ENCODE results near the gene STK26. TPM values are rescaled to one million over a fixed set of nuclear protein-coding genes. Genes with fewer than 3 reads are reported as not detected.
"Not testable (repeated sequence)": the region's sequence is repeated elsewhere in the genome, so short reads cannot be mapped to it uniquely, and the experiment has no call there.

The STK26 gene
- total and polyA plus RNA-seq, 7 donors, result 10.2 to 18.7 (median 11.5) TPM

- 14 to 35% methylated on average over 5 of the region's 5 CpGs for WGBS, 2 donors
- H3K36me3 ChIP-seq, result no peaks in the 10 kb centered on the region
- no peak overlapping the region for H3K27ac ChIP-seq
- H3K9me3 ChIP-seq, result no peaks in the 10 kb centered on the region
- no peak overlapping the region for H3K4me3 ChIP-seq
- H3K27me3 ChIP-seq, result no peaks in the 10 kb centered on the region
- intact Hi-C loops (cut with DNase I), result no loop called here
- no peak for TF ChIP-seq POLR2A (IDR thresholded peaks at IDR 0.05)
- no peak for TF ChIP-seq EP300 (IDR thresholded peaks at IDR 0.05)
- no peak for TF ChIP-seq POLR2AphosphoS5 (IDR thresholded peaks at IDR 0.05)
- no peak for TF ChIP-seq CTCF (IDR thresholded peaks at IDR 0.05)
- DNase-seq, result no peak
- no peaks in the 10 kb centered on the region for H3K4me1 ChIP-seq
Observed at GRCh38 chrX:131987252-131987651, 35.9 kb upstream of the STK26 start.

DNA sequence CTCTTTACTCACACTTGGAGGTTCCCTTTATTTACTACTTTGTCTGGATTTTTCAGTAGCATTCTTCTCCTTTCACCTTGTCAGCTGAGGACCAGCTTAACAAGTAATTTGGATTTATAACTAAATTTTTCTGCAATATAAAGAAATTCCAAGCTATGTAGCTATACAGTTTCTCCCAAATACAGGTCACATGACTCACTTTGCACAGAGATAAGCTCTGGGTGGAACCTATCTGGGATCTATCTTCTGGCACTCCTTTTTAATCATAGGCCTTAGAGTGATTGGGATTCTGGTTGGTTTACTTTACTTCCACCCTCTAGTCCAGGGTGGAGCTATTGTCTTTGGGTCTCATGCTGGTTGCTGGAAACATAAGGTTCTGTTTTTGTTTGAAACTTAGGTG lies 34.9 kb upstream of the STK26 start:
- Histone ChIP-seq H3K27ac (no peak overlapping the region), H3K27me3 (no peaks in the 10 kb centered on the region), H3K36me3 (no peaks in the 10 kb centered on the region), H3K4me1 (no peaks in the 10 kb centered on the region), H3K4me3 (no peak overlapping the region), H3K9me3 (no peaks in the 10 kb centered on the region)
- DNase-seq, result no peak
- intact Hi-C loops (cut with DNase I), result no loop called here
- no peak for TF ChIP-seq POLR2A (IDR thresholded peaks at IDR 0.05)

DNA sequence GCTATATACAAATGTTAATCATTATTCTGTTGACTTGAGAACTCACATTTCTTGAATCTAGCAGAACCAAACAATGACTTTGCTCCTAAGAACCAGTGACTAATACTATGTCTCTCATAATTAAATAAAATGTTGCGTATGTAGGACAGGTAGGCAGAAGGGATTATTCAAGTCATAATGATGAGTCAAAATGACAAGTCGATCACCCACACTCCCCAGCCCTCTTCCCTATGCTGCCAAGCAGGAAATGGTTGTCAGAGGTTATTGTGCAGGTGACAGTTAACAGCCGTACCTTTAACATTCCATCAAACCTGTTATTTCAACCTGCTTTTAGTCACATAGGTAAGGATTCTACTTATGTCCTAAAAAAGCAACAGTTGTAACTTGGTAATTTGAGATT lies 22.0 kb upstream of the STK26 start:
- intact Hi-C loops (cut with DNase I), result no loop called here
- no peak overlapping the region for H3K27ac ChIP-seq
- no peaks in the 10 kb centered on the region for H3K4me1 ChIP-seq
- H3K36me3 ChIP-seq, result no peaks in the 10 kb centered on the region
- no peak for DNase-seq
- no peaks in the 10 kb centered on the region for H3K27me3 ChIP-seq
- no peaks in the 10 kb centered on the region for H3K9me3 ChIP-seq
- 19 to 52% methylated on average over 3 of the region's 3 CpGs for WGBS, 2 donors
- no peak for TF ChIP-seq CTCF (IDR thresholded peaks at IDR 0.05)
- no peak for TF ChIP-seq POLR2A (IDR thresholded peaks at IDR 0.05)
- no peak for TF ChIP-seq EP300 (IDR thresholded peaks at IDR 0.05)
- H3K4me3 ChIP-seq, result no peak overlapping the region

DNA sequence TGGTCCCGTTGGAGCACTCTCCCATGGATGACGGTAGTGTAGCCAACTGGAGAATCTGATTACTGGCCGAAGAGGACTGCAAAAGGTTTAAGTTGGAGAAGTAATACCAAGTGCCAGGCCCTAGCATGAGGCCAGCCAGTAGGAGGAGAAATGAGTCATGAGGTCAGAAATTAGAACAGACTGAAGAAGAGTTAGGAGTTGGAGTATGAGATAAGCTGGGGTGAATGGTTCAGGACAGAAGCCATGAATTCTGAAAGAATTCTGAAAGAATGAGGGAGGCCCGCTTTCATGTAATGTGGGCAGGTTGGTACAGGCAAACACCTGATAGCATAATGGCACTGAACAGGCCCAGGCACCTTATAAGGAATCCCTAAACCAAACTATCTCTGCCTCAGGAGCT lies 18.4 kb upstream of the STK26 start:
- intact Hi-C loops (cut with DNase I), result no loop called here
- TF ChIP-seq CTCF (IDR thresholded peaks at IDR 0.05) (no peak), POLR2AphosphoS5 (IDR thresholded peaks at IDR 0.05) (no peak), EP300 (IDR thresholded peaks at IDR 0.05) (no peak), POLR2A (IDR thresholded peaks at IDR 0.05) (no peak)

GRCh38 chrX:132009350-132009749 lies 13.8 kb upstream of the STK26 start:
- no peak overlapping the region for H3K27ac ChIP-seq
- DNase-seq, result no peak
- intact Hi-C loops (cut with DNase I), result no loop called here
- H3K4me3 ChIP-seq, result no peak overlapping the region
- H3K36me3 ChIP-seq, result no peaks in the 10 kb centered on the region
- peaks cover 0 to 3% (median 0%) of the 10 kb centered on the region in 3 donors for H3K27me3 ChIP-seq
- no peaks in the 10 kb centered on the region for H3K4me1 ChIP-seq
- H3K9me3 ChIP-seq, result no peaks in the 10 kb centered on the region
- TF ChIP-seq CTCF (IDR thresholded peaks at IDR 0.05) (no peak), POLR2A (IDR thresholded peaks at IDR 0.05) (no peak), EP300 (IDR thresholded peaks at IDR 0.05) (no peak), POLR2AphosphoS5 (IDR thresholded peaks at IDR 0.05) (no peak)
- 93 to 97% methylated on average over 3 of the region's 3 CpGs for WGBS, 2 donors

More for the DNA sequence above, 18.4 kb upstream of the STK26 start:
- no peaks in the 10 kb centered on the region for H3K9me3 ChIP-seq
- DNase-seq, result no peak
- H3K36me3 ChIP-seq, result no peaks in the 10 kb centered on the region
- no peaks in the 10 kb centered on the region for H3K4me1 ChIP-seq
- peaks cover 0 to 3% (median 0%) of the 10 kb centered on the region in 3 donors for H3K27me3 ChIP-seq
- H3K27ac ChIP-seq, result no peak overlapping the region
- 87 to 88% methylated on average over 4 of the region's 4 CpGs for WGBS, 2 donors
- H3K4me3 ChIP-seq, result no peak overlapping the region

DNA sequence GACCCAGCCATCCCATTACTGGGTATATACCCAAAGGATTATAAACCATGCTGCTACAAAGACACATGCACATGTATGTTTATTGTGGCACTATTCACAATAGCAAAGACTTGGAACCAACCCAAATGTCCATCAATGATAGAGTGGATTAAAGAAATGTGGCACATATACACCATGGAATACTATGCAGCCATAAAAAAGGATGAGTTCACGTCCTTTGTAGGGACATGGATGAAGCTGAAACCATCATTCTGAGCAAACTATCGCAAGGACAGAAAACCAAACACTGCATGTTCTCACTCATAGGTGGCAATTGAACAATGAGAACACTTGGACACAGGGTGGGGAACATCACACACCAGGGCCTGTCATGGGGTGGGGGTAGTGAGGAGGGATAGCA lies 12.9 kb upstream of the STK26 start:
- H3K27me3 ChIP-seq; H3K9me3 ChIP-seq; H3K4me3 ChIP-seq; H3K36me3 ChIP-seq; intact Hi-C loops (cut with DNase I); H3K4me1 ChIP-seq; H3K27ac ChIP-seq; DNase-seq: not testable (repeated sequence)
- 91% methylated on average over 2 of the region's 2 CpGs for WGBS, 2 donors
